ENCODE results near the gene POMP. TPM values are rescaled to one million over a fixed set of nuclear protein-coding genes. Genes with fewer than 3 reads are reported as not detected.

The POMP gene, protein sequence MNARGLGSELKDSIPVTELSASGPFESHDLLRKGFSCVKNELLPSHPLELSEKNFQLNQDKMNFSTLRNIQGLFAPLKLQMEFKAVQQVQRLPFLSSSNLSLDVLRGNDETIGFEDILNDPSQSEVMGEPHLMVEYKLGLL
- total RNA-seq = 71.8 and 97.4 TPM in 2 replicates

- DNase-seq (ENCODE audit: low read depth in 2 of 2) = peak; percentile 79 to 92
Measured at GRCh38 chr13:28658796-28659620, at the start of gene POMP. Gene POMP (plus strand): TSS chr13:28659130. CDS start chr13:28659185, 55 bp downstream.

- no peak for DNase-seq (ENCODE audit: low read depth in 2 of 2)
Measured at GRCh38 chr13:28609381-28609780, 49.5 kb upstream of the POMP start.

DNA sequence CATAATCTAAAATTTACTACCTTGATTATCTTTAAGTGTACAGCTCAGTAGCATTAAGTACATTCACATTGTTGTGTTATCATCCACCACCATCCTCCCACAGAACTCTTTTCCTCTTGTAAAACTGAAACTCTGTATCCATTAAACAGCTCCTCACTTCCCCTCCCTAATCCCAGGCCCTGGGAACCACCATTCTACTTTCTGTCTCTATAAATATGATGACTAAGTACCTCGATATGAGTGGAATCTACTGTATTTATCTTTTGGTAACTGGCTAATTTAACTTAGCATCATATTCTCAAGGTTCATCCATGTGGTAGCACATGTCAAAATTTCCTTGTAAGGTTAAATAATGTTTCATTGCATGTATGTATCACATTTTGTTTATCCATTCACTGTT, 49.0 kb upstream of the POMP start:
- DNase-seq (ENCODE audit: low read depth in 2 of 2) = no peak

DNA sequence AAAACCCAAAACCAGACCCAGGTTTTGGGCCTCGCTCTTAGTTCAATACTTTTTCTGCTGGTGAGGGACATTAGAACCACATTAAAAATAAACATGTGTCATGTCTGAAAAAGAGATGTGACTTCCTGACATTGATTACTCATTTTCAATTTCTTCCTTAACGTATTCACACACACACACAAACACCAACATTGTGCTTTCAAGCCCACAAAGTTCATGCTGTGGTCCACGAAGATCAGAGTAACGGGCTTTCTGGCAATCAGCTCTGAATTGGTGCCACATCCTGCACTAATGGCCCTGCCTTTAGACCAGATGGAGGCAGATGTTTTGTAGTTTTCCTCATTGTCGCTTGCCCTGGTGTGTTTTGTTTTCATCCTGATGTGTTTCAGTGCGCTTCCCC, 47.9 kb upstream of the POMP start:
- peak in 1 of 2 donors; percentile 17 for DNase-seq (ENCODE audit: low read depth in 2 of 2)

- DNase-seq (ENCODE audit: low read depth in 2 of 2) = peak in 1 of 2 donors; percentile 58
Measured at GRCh38 chr13:28611654-28612131, 47.2 kb upstream of the POMP start.

GRCh38 chr13:28613562-28613961, 45.4 kb upstream of the POMP start:
- DNase-seq (ENCODE audit: low read depth in 2 of 2) = no peak

DNA sequence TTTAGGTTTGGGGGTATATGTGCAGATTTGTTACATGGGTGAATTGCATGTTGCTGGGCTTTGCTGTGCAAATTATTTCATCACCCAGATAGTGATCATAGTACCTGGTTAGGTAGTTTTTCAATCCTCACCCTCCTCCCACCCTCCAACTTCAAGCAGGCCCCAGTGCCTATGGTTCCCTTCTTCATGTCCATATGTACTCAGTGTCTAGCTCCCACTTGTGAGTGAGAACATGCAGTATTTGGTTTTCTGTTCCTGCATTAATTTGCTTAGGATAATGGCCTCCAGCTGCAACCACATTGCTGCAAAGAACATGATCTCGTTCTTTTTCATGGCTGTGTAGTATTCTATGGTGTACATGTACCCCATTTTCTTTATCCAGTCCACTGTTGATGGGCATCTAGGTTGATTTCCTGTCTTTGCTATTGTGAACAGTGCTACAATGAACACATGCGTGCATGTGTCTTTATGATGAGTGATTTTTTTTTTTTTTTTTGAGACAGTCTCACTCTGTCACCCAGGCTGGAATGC, 42.9 kb upstream of the POMP start:
- DNase-seq (ENCODE audit: low read depth in 2 of 2) = no peak

GRCh38 chr13:28618230-28618994, 40.5 kb upstream of the POMP start:
- DNase-seq (ENCODE audit: low read depth in 2 of 2) = no peak

DNA sequence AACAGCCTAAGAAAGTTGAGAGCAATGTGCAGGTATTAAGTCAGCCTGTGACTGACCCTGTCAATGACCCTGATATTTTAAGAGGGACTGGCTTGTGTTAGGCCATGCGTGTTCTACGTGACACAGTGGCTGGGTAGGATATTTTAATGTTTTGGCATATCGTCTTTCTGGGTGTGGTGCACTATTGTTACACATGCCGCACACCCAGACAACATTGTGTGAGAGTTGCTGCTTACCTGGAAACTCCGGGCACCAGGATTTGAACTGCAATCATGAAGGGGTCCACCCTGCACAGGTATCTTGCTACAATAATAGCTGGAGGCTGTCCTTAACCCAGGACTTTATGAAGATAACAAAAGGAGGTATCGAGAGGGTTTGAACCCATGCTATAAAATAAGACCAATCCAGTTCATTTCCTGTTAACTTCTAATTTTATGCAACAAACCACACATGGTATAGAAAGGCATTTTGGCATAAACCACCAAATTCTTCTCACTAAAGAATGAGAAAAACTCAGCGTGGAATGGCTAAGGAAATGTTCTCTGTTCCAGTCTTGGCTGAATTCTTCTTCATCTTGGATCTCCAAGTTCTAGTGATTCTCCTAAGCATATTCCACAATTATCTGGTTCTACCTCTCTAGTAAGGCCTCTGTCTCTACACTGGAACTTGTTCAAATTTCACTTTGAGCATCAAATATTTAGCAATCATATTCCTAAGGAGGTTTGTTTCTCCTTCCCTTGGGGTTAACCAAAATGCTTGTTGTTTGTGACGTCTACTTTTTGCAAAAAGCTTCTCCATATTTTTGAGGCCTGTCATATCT, 38.7 kb upstream of the POMP start:
- no peak for DNase-seq (ENCODE audit: low read depth in 2 of 2)

DNA sequence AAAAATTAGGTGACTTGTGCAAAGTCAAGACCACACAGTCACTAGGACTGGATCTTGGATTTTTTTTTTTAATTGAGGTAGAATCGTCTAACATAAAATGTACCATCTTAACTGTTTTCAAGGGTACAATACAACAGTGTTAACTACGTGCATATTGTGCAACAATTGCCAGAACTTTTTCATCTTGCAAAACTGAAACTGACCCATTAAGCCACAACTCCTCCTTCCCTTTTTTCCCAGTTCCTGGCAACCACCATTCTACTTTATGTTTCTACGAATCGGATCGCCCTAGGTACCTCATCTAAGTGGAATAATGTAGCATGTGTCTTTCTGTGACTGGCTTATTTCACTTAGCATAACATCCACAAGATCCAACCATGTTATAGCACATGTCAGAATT, 37.5 kb upstream of the POMP start:
- DNase-seq (ENCODE audit: low read depth in 2 of 2) = no peak

DNA sequence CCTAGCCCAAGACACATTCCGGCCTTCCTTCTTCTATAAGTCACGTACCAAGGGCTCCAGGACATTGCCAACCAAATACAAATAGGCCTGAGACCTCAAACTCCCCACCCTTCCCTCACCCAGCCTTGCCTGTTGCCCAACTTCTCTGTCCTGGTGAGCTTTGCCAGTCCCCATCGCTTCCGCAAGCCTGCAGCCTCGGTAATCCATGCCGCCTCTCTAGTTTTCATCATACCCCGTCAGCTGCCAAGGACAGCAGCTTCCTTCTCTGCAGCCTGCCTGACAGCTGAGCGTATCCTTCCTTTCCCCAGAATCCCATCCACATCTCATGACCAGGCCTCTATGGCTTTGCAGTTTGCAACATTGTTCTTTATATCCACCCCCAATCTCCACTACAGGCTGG, 36.6 kb upstream of the POMP start:
- no peak for DNase-seq (ENCODE audit: low read depth in 2 of 2)

DNA sequence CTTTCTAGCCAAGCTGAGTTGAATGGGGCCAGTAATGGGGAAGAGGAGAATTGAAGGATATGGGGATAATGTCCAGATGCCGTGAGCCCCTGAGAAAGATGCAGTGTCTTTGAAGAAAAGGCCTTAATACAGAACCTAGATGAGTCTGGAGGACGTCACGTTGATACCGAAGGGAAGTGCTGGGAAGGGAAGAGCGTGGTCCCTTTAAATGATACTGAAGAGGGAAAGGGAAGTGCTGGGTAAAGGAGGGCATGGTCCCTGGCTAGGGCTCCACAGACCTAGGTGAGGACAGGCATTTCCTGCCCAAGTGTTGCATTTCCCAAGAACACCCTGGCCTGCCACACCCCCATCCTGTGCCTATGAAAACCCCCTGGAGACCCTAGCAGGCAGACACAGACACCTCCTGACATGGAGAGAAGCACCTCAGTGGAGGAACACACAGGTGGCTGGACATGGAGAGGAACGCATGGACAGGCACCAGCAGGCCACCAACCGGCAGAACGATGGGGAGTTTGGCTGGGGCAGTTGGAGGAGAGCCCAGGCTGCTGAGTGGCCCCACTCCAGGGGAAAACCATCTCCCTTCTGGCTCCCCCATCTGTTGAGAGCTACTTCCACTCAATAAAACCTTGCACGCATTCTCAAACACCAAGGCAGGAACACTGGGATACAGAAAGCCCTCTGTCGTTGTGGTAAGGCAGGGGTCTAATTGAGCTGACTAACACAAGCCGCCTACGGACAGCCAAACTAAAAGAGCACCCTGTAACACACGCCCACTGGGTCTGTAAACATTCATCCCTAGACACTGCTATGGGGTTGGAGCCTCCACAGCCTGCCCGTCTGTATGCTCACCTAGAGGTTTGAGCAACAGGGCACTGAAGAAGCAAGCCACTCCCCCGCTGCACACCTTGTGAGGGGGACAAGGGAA, 34.9 kb upstream of the POMP start:
- no peak for DNase-seq (ENCODE audit: low read depth in 2 of 2)

- DNase-seq (ENCODE audit: low read depth in 2 of 2) = no peak
Measured at GRCh38 chr13:28624707-28625432, 34.1 kb upstream of the POMP start.

GRCh38 chr13:28626266-28626665, 32.7 kb upstream of the POMP start:
- DNase-seq (ENCODE audit: low read depth in 2 of 2) = no peak

GRCh38 chr13:28628241-28628640, 30.7 kb upstream of the POMP start:
- DNase-seq (ENCODE audit: low read depth in 2 of 2) = no peak

GRCh38 chr13:28630869-28631268, 28.1 kb upstream of the POMP start:
- no peak for DNase-seq (ENCODE audit: low read depth in 2 of 2)

GRCh38 chr13:28631801-28632200, 27.1 kb upstream of the POMP start:
- DNase-seq (ENCODE audit: low read depth in 2 of 2) = no peak

DNA sequence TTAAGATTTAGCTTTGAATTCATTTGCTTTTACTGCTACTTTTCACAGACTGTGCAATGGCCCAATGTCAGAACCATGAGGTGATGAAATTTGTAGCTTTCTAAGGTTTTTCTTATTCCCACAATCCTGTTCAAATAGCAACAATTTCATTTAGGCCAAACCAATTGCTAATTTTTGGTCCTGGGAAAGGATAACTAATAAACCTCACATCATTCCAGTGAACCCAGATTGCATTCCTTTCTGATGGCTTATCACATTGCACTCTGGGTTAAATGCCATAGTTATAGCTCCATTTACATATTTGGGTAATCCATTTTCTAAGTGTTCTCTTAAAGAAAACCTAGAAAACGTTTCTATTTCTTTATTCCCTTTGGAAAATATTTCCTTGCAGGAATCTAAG, 22.9 kb upstream of the POMP start:
- no peak for DNase-seq (ENCODE audit: low read depth in 2 of 2)

- peak; percentile 65 to 88 for DNase-seq (ENCODE audit: low read depth in 2 of 2)
Measured at GRCh38 chr13:28636677-28637317, 22.1 kb upstream of the POMP start.

Measured in dermis microvascular lymphatic vessel endothelial cell (primary cell).